Kidney epithelial cell (primary cell): ENCODE measurements around the gene ZDHHC8. TPM values are rescaled to one million over a fixed set of nuclear protein-coding genes. Genes with fewer than 3 reads are reported as not detected.
A peak's percentile ranks its signal among the peaks of the same experiment; 100 is the strongest.
"Not testable (repeated sequence)": the region's sequence is repeated elsewhere in the genome, so short reads cannot be mapped to it uniquely, and the experiment has no call there.

Experiments
- DNase-seq: peaks from one replicate; pipeline ENCODE4 v3.0.0-alpha.2; 2010; ENCODE audit warnings: low read depth
- H3K27me3 ChIP-seq: 2 replicates; pipeline ENCODE4 v1.6.0; 2011; ENCODE audit warnings: low read length; ENCODE audit not compliant: control insufficient read depth, insufficient read depth
- H3K36me3 ChIP-seq: 2 replicates; pipeline ENCODE4 v1.5.1; 2011; ENCODE audit warnings: low read length; ENCODE audit not compliant: control insufficient read depth, insufficient read depth
- H3K4me3 ChIP-seq: 2 replicates; pipeline ENCODE4 v1.5.1; 2011; ENCODE audit warnings: low read depth, mild to moderate bottlenecking, control low read depth, low read length
- CTCF ChIP-seq: IDR thresholded peaks from 2 replicates; pipeline ENCODE4 v1.5.1; 2011; ENCODE audit warnings: mild to moderate bottlenecking, moderate library complexity, low read length, control low read depth, inconsistent platforms; ENCODE audit not compliant: insufficient read depth, poor library complexity, severe bottlenecking
- total RNA-seq: library from RNA; depleted of rRNA; stranded (reverse); fragments of >200 nt; gene quantifications from 2 replicates; pipeline ENCODE4 v1.2.3, GENCODE V29; 2015

ZDHHC8 gene
- total RNA-seq, 1 donor from 2014 or later: 26.9 TPM

DNA sequence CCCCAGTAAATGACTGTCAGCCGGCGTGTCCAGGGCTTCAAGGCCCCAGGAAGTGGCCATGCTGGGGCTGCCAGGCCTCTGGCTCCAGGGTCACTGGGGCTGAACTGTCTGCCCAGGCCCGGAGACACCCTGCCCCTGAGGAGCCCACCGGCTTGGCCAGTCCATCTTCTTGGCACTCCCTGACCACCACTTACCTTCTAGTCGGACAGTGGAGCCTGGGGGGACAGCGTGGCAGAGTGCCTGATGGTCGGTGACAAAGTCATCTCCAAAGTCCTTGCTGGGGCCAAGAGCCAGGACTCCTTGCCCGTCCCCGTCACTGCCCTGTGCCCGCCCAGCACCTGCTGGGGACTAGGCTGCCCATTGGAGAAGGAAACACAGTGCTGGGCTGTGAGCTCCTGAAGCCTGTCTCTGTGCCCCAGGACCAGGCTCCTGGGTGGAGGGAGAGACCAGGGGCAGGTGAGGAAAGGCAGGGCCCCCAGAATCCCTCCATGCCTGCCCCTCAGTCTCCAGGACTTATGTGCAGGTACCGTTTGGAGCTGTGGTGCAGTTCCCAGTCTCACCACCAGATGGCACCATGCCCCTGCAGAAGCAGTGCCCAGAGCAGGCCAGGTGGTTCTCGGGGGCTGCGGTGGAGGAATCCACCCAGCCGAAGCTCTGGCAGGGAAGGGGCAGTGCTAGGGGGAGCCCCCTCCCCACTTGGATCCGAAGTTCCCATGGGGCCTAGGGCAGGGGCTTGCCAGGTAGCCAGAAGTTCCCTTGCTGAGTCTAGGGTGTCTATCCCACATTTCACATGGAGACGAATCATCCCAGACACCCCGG lies 25.2 kb downstream of the ZDHHC8 start:
- H3K4me3 ChIP-seq: no peak overlapping the region
- DNase-seq: no peak
- peaks cover 23% of the 10 kb centered on the region for H3K27me3 ChIP-seq
- TF ChIP-seq CTCF: peak; percentile 97
- H3K36me3 ChIP-seq: no peaks in the 10 kb centered on the region

DNA sequence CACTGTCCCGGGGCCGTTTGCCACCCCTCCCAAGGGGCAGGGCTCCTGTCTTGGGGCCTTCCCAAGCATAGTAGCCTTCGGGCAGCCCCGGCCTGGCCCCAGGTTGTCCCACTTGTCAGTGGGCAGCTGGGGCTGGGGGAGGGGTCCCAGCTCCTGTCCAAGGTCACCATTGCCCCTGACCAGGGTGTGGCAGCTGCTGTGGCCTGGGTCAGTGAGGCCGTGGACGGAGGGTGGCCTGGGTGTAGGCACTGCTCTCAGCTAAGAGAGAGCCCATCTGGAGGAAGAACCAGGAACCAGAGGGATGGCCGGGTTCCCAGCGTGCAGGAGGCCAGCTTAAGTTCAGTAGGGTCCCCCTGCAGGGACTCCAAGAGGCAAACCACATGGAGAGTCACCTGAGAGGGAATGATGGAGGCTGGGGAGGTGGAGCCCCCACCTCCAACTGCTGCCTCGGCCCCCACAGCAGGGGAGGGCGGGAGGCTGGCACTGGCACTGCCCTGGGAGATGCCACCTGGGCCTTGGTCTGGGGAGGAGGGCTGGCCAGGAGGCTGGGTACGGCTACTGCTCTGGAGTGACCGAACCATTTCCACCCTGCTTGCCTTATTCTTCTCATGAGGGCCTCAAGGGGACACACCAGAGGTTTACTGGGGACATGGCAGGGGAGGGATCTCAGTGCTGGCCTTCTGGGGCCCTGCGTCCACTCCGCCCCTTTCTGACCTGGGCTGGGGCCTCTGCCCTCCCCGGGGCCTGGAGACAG lies 26.0 kb downstream of the ZDHHC8 start:
- TF ChIP-seq CTCF: no peak
- peaks cover 23% of the 10 kb centered on the region for H3K27me3 ChIP-seq
- no peaks in the 10 kb centered on the region for H3K36me3 ChIP-seq
- no peak for DNase-seq
- H3K4me3 ChIP-seq: no peak overlapping the region

- Histone ChIP-seq H3K4me3 (no peak overlapping the region), H3K36me3 (no peaks in the 10 kb centered on the region), H3K27me3 (peaks cover 23% of the 10 kb centered on the region)
- no peak for TF ChIP-seq CTCF
- no peak for DNase-seq
Measured at GRCh38 chr22:20158391-20159036, 26.9 kb downstream of the ZDHHC8 start.

GRCh38 chr22:20159076-20159475 lies 27.5 kb downstream of the ZDHHC8 start:
- Histone ChIP-seq H3K27me3 (peaks cover 23% of the 10 kb centered on the region), H3K4me3 (no peak overlapping the region), H3K36me3 (no peaks in the 10 kb centered on the region)
- no peak for DNase-seq
- TF ChIP-seq CTCF: no peak

DNA sequence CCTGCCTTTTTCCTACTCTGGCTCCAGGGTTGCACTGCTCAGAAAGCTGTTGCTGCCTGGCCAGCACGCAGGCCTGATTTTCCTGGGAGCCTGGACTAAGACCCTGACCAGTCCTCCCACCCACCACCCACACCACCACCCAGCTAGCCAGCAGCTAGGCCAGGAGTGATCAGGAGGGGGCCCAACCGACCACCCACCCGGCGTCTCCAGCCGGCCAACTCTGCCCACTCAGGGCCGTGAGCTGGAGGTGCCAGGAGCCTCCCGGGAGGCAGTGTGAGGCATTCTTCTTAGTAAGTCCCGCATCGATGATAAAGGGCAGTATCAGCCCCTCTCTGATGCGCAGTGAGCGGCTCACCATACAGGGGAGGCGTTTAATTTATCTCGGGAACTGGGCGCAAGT lies 27.9 kb downstream of the ZDHHC8 start:
- not testable (repeated sequence) for DNase-seq, H3K36me3 ChIP-seq, H3K4me3 ChIP-seq
- peaks cover 23% of the 10 kb centered on the region for H3K27me3 ChIP-seq

DNA sequence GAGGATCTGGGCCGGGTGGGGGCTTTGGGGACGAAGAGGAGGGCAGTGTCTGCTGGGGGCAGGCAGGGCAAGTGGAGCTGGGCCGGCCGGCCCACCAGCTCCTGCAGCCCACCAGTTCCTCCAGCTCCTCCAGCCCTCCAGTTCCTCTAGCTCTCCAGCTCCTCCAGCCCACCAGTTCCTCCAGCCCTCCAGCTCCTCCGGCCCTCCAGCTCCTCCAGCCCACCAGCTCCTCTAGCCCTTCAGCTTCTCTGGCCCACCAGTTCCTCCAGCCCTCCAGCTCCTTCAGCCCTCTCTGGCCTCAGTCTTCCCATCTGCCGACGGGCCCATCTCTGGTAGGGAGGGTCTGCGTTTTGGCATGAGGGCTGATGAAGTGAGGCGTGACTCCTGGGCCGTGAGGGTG lies 28.4 kb downstream of the ZDHHC8 start:
- no peaks in the 10 kb centered on the region for H3K36me3 ChIP-seq
- H3K27me3 ChIP-seq: peaks cover 23% of the 10 kb centered on the region
- no peak overlapping the region for H3K4me3 ChIP-seq
- DNase-seq: no peak
- no peak for TF ChIP-seq CTCF
